HG02571 (cell line): Measurements from ENCODE around the gene CFAP46.
"Not testable (repeated sequence)": the region's sequence is repeated elsewhere in the genome, so short reads cannot be mapped to it uniquely, and the experiment has no call there.

Experiments used
- ATAC-seq: cut with Tn5 transposase; IDR thresholded peaks from one replicate; pipeline ENCODE4 v1.9.1; 2021; ENCODE audit warnings: mild to moderate bottlenecking, moderate library complexity; ENCODE audit not compliant: unreplicated experiment

The CFAP46 gene

DNA sequence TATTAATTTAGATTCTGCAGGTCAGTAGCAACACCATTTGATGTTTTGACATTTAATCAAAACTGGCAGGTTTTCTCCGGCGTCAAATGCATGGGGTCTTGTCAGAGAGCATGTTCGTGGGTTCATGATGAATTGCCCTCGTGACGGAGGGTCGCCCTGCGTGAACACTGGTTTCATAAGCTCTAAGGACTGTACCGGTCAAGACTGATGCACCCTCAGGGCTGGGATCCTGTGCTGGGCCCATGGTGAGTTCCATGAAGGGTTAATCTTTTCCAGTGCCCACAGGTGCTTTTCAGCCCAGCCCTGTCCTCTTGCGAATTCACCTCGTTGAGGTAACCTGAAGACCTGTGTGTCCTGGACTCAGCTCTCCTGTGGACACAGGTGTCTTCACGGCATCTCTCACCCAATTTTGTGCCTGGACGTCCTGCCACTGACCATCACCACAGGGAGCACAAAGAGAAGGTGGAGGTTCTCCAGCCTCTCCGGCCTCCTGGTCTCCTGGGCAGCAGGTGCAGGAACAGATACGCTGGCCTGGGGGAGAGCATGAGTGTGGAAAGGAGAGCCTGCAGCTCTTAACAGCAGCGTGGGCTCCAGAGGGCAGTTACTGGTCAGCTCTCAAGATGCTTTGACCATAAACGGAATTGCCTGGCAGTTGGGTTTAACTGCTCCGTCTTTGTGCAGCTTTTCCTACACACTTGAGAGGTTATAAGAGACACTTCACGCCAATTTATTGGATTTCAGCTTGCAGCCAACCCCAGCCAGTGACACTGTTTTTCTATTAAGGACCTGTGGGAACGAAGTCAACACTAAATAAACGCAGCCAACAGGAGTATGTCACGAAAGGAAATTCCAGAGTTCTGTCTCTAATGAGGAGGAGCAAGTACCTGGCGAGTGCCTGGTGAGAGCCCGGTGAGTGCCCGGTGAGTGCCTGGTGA, 37.4 kb upstream of the CFAP46 start:
- no peak for ATAC-seq

DNA sequence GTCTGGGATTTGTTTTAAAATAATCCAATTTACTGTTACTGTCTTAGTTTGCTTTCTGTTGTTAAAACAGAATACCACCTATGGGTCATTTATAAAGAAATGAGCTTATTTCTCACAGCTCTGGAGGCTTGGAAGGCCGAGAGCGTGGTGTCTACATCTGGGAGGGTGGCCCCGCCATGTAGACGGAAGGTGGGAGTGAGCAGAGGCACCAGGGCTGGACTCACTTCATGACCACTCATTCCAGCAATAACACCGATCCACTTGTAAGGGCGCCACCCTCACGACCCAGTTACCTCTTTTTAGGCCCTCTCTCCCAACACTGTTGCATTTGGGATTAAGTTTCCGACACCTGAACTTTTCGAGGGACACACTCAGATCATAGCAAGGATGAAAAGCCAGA, 36.2 kb upstream of the CFAP46 start:
- ATAC-seq, result no peak

DNA sequence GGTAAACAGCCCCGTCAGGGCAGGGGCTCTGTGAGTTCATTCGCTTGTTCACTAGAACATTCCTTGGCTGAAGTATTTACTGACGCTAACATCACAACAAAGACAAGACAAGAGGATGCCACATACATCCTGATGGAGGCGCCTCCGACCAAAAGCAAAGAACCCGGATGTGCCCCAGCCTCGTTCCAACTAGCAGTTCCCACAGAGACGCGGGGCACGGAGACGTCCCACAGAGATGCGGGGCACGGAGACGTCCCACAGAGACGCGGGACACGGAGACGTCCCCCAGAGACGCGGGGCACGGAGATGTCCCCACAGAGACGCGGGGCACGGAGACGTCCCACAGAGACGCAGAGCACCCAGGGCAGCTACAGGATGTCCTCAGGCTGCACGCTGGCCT, 35.4 kb upstream of the CFAP46 start:
- no peak for ATAC-seq

- ATAC-seq, result no peak
Measured at GRCh38 chr10:132977076-132977475, 34.7 kb upstream of the CFAP46 start.

DNA sequence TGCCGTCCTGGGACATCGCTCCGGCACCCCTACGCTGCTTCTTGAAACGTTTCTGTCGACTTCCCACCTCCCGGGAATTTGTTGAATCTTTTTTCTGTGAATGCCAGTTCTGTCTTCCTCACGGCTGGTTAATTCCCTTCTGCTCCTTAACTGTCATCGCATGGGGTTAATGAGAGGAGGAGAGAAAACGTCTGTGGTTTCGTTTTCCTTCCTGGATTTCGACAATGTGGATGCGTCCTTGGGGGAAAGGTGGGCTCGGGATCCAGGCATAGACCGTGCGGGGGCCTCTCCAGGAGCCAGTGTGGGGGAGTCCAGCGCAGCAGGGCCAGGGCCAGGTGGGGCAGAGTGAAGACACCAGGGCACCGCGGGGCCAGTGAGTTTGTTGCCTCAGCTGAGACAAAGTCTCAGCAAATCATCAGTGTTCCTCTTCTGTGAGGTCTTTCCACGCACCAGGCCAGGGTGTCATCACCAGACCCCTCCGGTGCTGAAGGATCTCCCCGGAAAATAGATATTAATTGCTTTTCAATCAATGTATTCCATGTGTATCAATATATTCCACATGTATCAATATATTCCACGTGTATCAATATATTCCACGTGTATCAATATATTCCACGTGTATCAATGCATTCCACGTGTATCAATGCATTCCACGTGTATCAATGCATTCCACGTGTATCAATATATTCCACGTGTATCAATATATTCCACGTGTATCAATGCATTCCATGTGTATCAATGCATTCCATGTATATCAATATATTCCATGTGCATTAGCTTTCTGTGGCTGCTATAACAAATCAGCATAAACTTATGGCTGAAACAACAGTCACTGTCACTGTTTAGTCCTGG, 33.7 kb upstream of the CFAP46 start:
- no peak for ATAC-seq

GRCh38 chr10:132974886-132975830, 32.8 kb upstream of the CFAP46 start:
- no peak for ATAC-seq

- no peak for ATAC-seq
Measured at GRCh38 chr10:132974249-132974796, 32.0 kb upstream of the CFAP46 start.

DNA sequence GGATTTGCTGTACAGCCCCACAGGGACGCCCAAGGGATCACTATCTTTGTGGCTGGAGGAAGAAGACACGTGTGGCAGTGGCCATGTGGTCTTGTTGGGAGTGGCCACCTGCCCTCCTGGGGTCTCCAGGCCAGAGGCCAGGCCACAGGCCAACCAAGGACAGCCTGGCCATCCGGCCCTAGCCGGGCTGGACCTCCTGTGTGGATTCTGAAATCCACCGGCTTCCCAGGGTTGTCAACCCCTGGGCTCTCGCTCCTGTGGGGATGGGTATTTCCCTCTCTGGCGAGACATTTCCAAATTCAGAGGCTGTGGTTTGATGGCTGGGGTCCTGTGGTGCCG, 31.5 kb upstream of the CFAP46 start:
- no peak for ATAC-seq

DNA sequence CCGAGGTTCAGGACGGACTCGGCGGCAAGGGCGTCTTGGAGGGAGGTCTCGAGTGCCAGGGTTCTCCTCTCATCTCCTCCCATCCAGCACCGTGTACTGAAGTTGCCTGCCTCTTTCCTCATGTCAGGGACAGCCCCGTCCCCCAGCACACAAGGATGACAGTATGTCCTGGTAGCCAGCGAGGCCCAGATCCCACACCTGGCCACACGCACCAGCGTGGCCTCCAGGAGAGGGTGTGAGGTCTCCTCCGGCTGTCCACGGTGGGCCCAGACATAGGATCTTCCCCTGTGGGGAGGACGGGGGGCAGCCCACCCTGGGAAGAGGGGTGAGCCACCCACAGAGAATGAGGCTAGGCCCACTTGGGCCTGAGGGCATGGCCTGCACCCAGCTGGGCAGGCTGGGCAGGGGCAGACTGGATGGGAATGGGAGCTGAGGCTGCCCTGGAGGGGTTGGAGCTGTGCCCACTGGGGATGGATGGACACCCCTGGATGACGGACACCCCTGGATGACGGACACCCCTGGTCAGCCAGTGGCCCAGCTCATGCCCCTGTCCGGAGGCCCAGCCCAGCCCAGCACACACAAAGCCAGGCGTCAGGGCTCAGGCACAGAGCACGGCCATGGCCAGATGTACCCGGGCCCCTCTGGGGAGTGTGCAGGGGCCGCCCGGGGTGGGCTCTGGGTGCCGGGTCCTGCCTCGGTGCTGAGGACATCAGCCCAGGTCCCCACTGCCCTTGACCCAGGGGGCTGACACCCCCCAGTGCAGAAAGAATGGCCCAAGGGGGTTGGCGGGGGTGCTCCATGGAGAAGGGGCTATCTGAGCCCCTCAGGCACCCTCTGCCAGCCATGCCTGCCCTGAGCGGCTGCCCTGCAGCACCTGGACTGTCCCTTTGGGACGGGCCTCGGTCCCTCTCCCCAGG, 30.9 kb upstream of the CFAP46 start:
- ATAC-seq, result no peak

GRCh38 chr10:132972149-132972985, 30.0 kb upstream of the CFAP46 start:
- no peak for ATAC-seq

GRCh38 chr10:132971448-132972148, 29.2 kb upstream of the CFAP46 start:
- no peak for ATAC-seq

GRCh38 chr10:132970641-132971438, 28.5 kb upstream of the CFAP46 start:
- no peak for ATAC-seq

DNA sequence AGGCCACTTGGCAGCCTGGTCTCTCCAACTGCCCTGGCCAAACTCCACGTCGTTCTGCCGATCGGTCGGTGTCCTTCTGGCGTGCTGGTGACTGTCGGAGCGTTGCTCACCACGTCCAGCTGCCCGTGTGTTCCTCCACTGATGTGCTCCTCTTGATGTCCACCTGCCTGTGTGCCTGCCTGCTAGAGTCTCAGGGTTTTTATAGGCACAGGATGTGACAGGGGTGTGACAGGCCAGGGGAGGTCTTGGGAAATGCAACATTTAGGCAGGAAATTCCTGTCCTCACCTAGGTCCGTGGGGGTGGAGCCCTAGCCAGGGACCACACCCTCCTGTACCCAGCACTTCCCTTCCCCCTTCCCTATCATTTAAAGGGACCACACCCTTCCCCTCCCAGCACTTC, 25.2 kb upstream of the CFAP46 start:
- no peak for ATAC-seq

DNA sequence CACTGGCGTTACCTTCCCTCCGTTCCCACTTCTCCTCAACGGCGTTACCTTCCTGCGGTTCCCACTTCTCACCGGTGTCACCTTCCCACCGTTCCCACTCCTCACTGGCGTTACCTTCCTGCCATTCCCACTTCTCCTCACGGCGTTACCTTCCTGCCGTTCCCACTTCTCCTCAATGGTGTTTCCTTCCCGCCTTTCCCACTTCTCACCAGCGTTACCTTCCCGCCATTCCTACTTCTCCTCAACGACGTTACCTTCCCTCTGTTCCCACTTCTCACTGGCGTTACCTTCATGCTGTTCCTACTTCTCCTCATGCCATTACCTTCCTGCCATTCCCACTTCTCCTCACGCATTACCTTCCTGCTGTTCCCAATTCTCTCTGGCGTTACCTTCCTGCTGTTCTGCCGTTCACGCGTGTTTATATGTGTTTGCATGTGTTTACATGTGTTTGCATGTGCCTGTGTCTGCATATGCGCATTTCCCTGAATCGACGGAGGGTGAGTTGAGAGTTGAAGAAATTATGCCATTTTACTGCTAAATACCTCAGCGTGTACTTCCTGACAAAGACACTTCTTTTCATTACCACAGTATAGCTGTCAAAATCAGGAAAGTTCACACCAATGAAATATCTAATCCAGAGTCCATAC, 23.2 kb upstream of the CFAP46 start:
- no peak for ATAC-seq

DNA sequence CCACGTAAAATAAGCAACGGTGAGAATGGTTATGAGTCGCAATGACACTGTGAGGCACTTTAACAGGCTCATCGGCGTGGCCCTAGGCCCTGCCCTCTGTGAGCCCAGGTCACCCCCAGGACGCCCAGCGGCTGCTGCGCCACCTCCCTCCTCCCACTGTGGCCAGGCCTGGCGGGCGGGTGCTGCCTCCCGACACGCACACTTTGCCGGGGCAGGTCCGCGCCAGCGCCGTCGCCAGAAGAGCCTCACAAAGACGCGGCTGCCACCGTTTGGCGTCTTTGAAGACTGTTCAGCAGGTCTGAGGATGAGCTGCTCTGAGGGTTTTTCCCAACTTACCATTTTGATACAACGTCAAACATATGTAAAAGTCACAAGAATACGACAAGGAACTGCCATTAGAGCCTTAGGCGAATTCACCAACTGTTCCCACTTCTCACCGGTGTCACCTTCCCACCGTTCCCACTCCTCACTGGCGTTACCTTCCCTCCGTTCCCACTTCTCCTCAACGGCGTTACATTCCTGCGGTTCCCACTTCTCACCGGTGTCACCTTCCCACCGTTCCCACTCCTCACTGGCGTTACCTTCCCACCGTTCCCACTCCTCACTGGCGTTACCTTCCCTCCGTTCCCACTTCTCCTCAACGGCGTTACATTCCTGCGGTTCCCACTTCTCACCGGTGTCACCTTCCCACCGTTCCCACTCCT, 22.5 kb upstream of the CFAP46 start:
- not testable (repeated sequence) for ATAC-seq

GRCh38 chr10:132964231-132964630, 21.9 kb upstream of the CFAP46 start:
- no peak for ATAC-seq
